ENCODE results near the gene ZNF225. TPM values are rescaled to one million over a fixed set of nuclear protein-coding genes. Genes with fewer than 3 reads are reported as not detected.
A peak's percentile ranks its signal among the peaks of the same experiment; 100 is the strongest.

Gene ZNF225
- total and polyA plus RNA-seq, 9 of the 15 experiments (the other 6 are each of a cell fraction or from before 2014, with no cell fraction given): 1.4 to 4.2 (median 2.2) TPM

- no peak for TF ChIP-seq U2AF1 (optimal IDR thresholded peaks at IDR 0.05; ENCODE audit: low read depth, low read length)
- no peak for TF ChIP-seq TEAD4 (IDR thresholded peaks at IDR 0.05; ENCODE audit: low read length)
- TF ChIP-seq TEAD4 (CRISPR knock-in tag; IDR thresholded peaks at IDR 0.05; ENCODE audit: borderline replicate concordance): no peak
These were observed 19.1 kb upstream of the ZNF225 start, which contains the start of gene ZNF224 (continued) for GRCh38 chr19:44093931-44094765.

GRCh38 chr19:44107751-44108150, 5.4 kb upstream of the ZNF225 start:
- H3K9me1 ChIP-seq (ENCODE audit: control insufficient read depth, insufficient read depth, low read length): no peaks in the 10 kb centered on the region
- H3K4me1 ChIP-seq (replicated peaks in 1 of 2; ENCODE audit: control insufficient read depth in 2 of 2, insufficient read depth in 2 of 2, low read length in 2 of 2): no peaks in the 10 kb centered on the region; a peak in 2 of 5 replicates
- H3K79me2 ChIP-seq (ENCODE audit: control insufficient read depth, insufficient read depth, low read length): no peaks in the 10 kb centered on the region
- TF ChIP-seq CREBBP (IDR thresholded peaks at IDR 0.05; ENCODE audit: low read depth, low read length) (no peak), ZNF75A (CRISPR knock-in tag; IDR thresholded peaks at IDR 0.05) (peak; percentile 92)
- no peak for DNase-seq (ENCODE audit: extremely low read depth in 1 of 4, low spot score in 3 of 4)
- no peaks in the 10 kb centered on the region for H3K27me3 ChIP-seq (ENCODE audit: control insufficient read depth in 2 of 2, insufficient read depth in 2 of 2, low read length in 2 of 2)
- H3K36me3 ChIP-seq (ENCODE audit: control insufficient read depth, insufficient read depth, low read length): peaks cover 16% of the 10 kb centered on the region
- intact Hi-C loops (cut with micrococcal nuclease) (no loop called here), in situ Hi-C loops (cut with MboI) (no loop called here)
- no peak overlapping the region for H3K4me3 ChIP-seq
- ATAC-seq: no peak
- ChIA-PET CTCF (ENCODE audit: low intra/inter-chr PET ratio) (no interaction called here), POLR2A (interaction anchor here (0.6 to 0.7 kb wide), 2 partner anchors 12 to 770 kb away, joined by 3 read pairs; no protein-coding TSS in a partner anchor)
- WGBS (ENCODE audit: insufficient coverage, low coverage, missing lambda C conversion rate): 12% methylated on average over 3 of the region's 3 CpGs
- no peak overlapping the region for H3K4me2 ChIP-seq (ENCODE audit: insufficient read depth, low read length)
- H3K9me3 ChIP-seq (replicated peaks; ENCODE audit: control insufficient read depth, insufficient read depth, low read depth, low read length): peaks cover 21% of the 10 kb centered on the region
- no peak for FAIRE-seq
- no peak overlapping the region for H2AFZ ChIP-seq (ENCODE audit: low read depth, low read length)
- H4K20me1 ChIP-seq (replicated peaks; ENCODE audit: control insufficient read depth, insufficient read depth, low read length): no peaks in the 10 kb centered on the region
- no peak overlapping the region for H3K9ac ChIP-seq (ENCODE audit: insufficient read depth in 1 of 2, low read depth in 2 of 2, low read length in 2 of 2)
- no TSS peak for BruUV-seq (replicated peaks)
- H3K27ac ChIP-seq (ENCODE audit: extremely low read depth, low read depth, low read length): no peak overlapping the region

Data from K562 (cell line).